RPMI7951 (cell line): ENCODE data around the gene ITGBL1. TPM values are rescaled to one million over a fixed set of nuclear protein-coding genes. Genes with fewer than 3 reads are reported as not detected.

Experiments
- DNase-seq: peaks from one replicate; pipeline ENCODE4 v3.0.0-alpha.2; 2012; ENCODE audit warnings: low read depth
- total RNA-seq: library from RNA; depleted of rRNA; stranded (reverse); fragments of >200 nt; shearing (Covaris generic); gene quantifications from 2 replicates; pipeline ENCODE4 v1.2.3, GENCODE V29; 2014; rRNA removed

ITGBL1 gene
- total RNA-seq, 1 experiment from 2014 or later = 69.0 TPM

DNA sequence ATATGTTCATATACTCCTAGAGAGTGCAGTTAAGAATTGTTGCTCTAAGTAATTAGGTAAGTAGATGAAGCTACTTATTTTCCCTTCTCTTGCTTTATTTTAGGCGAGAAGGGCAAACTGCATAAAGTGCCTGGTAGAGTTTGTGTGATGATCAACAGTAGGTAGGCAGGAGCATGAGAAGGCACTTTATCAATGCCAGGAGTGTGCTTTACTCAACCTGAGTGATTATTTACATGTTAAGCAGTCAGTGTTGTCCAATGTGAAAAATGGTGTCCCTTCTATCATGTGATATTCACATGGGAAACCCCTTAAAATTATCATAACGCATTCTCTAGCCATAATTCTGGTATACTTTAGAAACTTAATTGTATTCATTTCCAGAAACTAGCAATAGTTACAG is 294.0 kb downstream of the ITGBL1 start:
- no peak for DNase-seq

DNA sequence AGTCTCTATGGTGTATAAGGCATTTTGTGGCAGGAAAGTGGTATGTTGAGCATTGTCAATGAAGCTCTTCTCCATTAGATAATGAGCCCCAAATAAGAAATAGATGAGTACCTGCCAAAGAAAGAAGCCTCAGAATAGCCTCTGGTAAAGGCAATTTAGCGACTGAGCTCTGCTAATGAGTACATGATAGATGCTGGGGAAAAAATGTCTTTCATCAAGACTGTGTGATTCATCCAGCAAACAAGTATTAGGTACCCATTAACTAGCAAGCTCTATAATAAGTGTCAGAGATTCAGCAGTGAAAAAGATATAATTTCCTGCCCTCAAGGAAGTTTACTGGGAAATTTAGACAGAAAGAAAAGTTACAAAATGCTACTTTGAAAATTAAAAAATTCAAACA is 294.6 kb downstream of the ITGBL1 start:
- DNase-seq = no peak

DNA sequence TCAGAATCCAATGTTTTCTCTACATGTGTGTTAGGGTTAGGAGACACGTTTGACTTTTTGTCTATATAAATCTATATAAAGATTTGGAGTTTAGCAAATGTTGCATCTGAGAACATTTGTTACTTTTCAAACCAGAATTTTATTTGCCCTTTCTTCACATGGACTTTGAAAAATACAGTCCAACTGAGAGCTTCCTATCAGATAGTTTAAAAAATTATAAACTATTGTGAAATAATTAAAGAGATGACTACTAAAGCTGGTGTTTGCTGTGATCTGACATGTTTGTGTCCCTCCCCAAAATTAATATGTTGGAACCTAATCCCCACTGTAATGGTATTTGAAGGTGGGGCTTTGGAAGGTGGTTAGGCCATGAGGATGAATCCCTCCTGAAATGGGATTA is 297.1 kb downstream of the ITGBL1 start:
- DNase-seq = no peak

DNA sequence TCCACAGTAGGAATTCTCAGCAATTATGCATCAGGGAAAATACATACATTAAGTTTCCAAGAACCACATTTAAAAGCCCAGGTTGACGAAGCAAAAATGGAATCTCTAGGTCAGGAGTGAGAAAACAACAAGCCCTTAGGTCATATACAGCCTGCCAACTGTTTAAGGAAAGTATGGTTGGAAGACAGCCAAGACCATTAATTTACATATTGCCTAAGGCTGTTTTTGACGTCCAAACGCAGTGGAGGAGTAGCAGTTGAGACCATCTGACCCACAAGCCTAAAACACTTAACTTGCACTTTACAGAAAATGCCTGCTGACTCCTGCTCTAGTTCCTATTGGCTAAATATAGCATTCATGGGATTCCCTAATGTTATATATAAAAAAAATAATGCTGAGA is 299.0 kb downstream of the ITGBL1 start:
- DNase-seq = peak; percentile 88

DNA sequence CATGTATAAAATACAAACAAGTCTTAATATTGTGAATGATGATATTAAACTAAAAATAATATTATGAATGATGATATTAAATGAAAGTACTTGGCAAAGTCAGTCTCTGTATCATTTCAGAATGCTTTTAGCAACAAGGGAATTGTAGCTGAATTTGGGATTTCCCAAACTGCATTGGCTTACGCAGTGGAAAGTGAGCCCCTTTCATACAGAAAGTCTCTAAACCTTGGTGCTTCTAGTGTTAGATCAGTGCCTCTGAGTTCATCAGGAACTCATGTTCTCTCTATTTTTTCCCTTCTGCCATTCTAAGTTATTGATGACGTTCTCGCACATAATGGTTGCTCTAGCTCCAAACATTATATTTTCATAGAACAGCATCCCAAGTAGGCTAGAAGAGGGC is 300.0 kb downstream of the ITGBL1 start:
- DNase-seq = no peak

DNA sequence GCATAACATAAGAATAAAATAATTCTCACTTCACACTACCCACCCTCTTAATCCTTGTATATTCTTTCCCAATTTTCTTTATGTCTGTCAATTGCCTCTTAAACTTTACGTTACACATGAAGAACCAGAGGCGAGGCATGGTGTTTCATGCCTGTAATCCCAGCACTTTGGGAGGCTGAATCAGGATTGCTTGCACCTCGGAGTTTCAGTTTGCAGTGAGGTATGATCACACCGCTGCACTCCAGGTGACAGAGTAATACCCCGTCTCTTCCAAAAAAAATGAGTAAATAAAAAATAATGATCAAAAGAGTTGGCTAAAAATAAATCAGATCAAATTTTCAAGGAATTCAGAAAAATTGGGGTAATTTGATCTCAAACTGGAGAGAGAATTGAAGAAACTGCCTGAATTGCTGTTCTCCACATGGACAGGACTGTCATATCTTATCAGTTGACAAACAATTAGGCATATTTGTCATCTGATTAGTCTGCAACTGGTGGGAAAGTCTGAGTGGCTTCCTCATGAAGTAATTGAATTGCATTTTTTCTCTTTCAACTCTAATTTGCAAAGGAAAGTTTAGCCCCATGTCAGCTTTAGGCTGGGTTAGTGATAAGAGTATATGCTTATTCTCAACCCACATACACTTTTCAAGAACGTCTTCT is 302.9 kb downstream of the ITGBL1 start:
- no peak for DNase-seq

DNA sequence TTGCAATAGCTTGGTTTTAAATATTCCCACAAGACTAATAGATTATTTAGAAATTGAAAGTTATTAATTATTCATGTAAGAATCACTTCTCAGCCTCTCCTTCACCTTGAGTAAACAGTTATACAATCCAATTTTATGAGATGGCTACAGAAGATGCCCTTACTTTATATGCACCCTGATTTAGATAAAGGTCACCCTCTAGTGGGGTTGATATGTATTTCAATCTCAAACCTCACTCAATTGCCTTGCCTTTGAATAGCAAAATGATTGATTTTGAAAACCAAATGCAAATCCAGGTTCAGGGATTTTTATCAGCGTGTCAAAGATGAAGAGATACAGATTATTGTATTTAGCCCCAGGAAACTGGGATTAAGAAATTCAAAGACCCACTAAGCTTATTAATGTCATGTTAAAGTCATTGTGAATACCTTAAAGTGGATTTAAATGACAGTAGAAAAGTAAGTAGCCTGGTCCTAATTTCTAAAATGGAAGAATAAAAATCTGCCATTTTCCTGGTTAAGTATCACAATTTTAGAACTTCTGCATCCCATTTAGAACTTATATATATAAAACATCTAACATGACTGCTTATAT is 305.1 kb downstream of the ITGBL1 start:
- DNase-seq = peak; percentile 51

DNA sequence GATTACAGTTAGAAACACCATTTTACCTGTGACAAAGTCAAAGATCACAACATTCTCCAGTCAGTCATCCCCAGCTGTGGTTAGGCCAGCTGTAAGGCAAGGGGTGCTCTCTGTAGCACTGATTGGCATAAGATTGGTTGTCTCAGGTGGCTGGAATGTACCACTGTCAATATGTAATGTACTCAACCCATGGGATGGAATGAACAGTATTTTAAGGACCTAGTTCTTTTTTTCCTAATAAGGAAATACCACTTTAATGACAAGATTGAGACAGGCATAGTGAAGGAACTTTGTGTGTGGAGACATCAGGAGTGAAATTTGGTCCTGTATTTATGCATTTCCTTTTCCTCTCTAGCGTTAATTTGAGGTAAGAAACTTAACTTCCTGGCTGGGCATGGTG is 310.7 kb downstream of the ITGBL1 start:
- no peak for DNase-seq

Other genes with a start within 250 kb of the ITGBL1 start
- 2.9 and 3.2 TPM in 2 replicates for gene NALCN, start 36.2 kb upstream of the ITGBL1 start, total RNA-seq